Measurements from ENCODE around the gene NINJ1. TPM values are rescaled to one million over a fixed set of nuclear protein-coding genes. Genes with fewer than 3 reads are reported as not detected.

The NINJ1 gene
- total and polyA plus RNA-seq, 8 donors: 9.3 to 153 (median 34.6) TPM

DNA sequence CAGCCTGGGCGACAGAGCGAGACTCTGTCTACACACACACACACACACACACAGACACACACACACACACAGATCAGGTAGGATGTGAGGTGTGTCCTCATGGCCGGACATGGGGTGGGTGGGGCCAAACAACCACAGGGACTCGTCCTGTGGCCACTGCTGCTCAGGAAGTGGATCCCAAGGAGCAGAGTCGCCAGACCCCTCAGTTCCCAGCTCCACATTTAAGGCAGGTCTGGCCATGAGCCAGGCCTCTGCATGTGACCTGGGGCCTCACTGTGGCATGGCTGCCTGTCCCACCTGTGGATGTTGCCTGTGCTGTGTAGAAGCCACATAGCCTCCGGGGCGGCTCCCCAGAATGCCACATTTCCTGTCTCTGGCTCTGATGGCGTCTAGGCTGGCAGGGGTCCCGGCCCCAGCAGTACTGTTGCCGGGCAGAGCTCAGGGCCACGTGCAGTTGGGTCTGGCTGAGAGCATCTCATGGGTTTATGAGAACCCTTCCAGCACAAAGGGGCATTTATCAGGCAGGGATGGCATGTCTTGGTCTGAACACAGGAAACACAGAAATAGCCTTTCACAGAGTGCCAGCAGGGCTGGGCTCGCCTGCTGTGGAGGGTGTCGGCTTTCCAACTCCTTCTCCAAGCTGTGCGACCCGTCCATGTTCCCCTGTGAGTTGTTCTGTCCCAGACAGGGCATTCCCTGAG lies 9.9 kb upstream of the NINJ1 start:
- DNase-seq: peak in 1 of 2 donors; percentile 79
- WGBS, 5 donors: 37 to 53% (median 47%) methylated on average over 11 to 15 of the region's 15 CpGs

DNA sequence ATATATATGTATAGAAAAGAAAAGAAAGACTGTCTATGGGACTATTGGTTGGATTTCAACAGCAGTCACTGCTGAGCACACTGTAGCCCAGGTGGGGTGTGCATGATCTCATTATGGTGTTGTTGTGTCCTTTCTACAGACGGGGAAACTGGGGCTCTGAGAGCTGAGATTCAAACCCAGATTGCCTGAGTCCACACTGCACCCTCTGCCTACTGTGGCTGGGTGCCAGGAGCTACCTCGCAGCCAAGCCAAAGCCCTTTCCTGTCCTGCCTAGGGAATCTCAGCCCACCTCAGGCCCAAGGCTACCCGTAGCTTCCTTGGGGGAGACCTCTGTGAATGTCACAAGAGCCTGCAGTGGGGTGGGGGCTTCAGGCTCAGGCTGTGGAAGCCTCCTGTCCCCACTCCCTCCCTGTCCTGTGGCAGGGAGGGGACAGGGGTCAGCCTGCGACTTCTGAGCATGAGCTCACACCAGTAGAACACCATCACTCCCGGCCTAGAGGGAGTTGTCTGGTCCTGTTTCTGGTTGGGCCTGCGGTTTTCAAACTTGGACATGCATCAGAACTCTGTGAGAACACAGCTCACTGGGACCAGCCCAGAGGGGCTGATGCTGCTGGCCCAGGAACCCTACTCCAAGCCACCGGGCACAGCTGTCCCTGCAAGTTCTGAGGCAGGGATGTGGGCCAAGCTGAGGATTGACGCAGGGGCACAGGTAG lies 7.9 kb upstream of the NINJ1 start:
- TF ChIP-seq, protein P1, sequence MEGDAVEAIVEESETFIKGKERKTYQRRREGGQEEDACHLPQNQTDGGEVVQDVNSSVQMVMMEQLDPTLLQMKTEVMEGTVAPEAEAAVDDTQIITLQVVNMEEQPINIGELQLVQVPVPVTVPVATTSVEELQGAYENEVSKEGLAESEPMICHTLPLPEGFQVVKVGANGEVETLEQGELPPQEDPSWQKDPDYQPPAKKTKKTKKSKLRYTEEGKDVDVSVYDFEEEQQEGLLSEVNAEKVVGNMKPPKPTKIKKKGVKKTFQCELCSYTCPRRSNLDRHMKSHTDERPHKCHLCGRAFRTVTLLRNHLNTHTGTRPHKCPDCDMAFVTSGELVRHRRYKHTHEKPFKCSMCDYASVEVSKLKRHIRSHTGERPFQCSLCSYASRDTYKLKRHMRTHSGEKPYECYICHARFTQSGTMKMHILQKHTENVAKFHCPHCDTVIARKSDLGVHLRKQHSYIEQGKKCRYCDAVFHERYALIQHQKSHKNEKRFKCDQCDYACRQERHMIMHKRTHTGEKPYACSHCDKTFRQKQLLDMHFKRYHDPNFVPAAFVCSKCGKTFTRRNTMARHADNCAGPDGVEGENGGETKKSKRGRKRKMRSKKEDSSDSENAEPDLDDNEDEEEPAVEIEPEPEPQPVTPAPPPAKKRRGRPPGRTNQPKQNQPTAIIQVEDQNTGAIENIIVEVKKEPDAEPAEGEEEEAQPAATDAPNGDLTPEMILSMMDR (IDR thresholded peaks at IDR 0.05): no peak
- TF ChIP-seq POLR2AphosphoS5 (IDR thresholded peaks at IDR 0.05): no peak
- TF ChIP-seq EP300 (IDR thresholded peaks at IDR 0.05): no peak
- TF ChIP-seq POLR2A (IDR thresholded peaks at IDR 0.05): no peak
- Histone ChIP-seq H3K9me3 (no peaks in the 10 kb centered on the region), H3K27me3 (no peaks in the 10 kb centered on the region), H3K4me3 (no peak overlapping the region), H3K36me3 (no peaks in the 10 kb centered on the region), H3K4me1 (peaks cover 6 to 11% (median 7%) of the 10 kb centered on the region in 4 donors), H3K27ac (peak overlapping the region in 1 of 5 donors; percentile 54)
- WGBS, 5 donors: 65 to 76% (median 70%) methylated on average over 4 to 8 of the region's 8 CpGs
- intact Hi-C loops (cut with DNase I; ENCODE audit: low total_unique reads): no loop called here
- DNase-seq: no peak

More for the DNA sequence above, 9.9 kb upstream of the NINJ1 start:
- TF ChIP-seq, protein P1 (IDR thresholded peaks at IDR 0.05): no peak
- TF ChIP-seq POLR2AphosphoS5 (IDR thresholded peaks at IDR 0.05) (no peak), EP300 (IDR thresholded peaks at IDR 0.05) (no peak), POLR2A (IDR thresholded peaks at IDR 0.05) (no peak)
- Histone ChIP-seq H3K4me3 (no peak overlapping the region), H3K27ac (peak overlapping the region in 1 of 5 donors; percentile 10), H3K27me3 (no peaks in the 10 kb centered on the region), H3K9me3 (no peaks in the 10 kb centered on the region), H3K36me3 (no peaks in the 10 kb centered on the region), H3K4me1 (peaks cover 6 to 11% (median 7%) of the 10 kb centered on the region in 4 donors)
- intact Hi-C loops (cut with DNase I; ENCODE audit: low total_unique reads): no loop called here

DNA sequence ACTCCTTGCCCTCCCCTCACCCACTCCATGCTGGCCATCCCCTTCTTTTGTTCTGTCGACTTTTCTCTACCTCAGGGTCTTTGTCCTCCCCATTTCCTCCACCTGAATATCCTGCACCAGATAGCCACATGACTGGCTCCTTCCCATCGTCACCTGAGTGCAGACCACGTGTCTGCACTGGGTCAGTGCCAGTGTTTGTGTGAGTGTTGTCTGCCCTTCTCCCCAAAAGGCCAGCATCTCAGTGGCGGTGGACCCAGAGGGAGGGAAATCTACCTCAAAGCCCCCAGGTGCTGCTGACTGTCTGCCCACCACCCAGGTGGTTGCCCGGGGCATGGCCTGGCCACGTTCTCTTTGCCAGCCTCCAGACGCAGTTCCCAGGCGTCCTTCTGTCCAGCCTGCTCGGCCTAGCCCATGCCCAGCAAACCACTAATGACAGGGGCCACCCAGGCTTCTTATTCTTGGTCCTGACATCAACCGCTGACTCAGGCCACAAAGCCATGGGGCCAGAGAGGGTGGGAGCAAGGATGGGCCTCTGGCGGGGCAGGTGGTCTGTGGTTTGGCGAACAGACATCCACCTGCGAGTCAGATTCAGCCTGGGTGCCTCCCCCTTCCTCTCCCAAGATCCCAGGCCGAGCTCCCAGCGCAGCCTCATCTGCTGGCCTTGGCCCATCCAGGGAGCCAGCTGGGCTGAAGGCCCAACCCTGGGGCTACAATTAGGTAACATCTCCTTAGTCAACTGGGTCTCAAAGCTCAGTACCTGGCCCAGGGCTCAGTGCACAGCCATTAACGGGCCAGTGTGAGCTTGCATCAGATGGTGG lies 5.5 kb upstream of the NINJ1 start:
- Histone ChIP-seq H3K27me3 (no peaks in the 10 kb centered on the region), H3K9me3 (no peaks in the 10 kb centered on the region), H3K4me3 (no peak overlapping the region), H3K36me3 (no peaks in the 10 kb centered on the region), H3K4me1 (peaks cover 16 to 31% (median 26%) of the 10 kb centered on the region in 4 donors), H3K27ac (no peak overlapping the region)
- WGBS, 5 donors: 84 to 90% (median 88%) methylated on average over 11 to 16 of the region's 16 CpGs
- TF ChIP-seq POLR2AphosphoS5 (IDR thresholded peaks at IDR 0.05): no peak
- no peak for TF ChIP-seq POLR2A (IDR thresholded peaks at IDR 0.05)
- TF ChIP-seq, protein P1 (IDR thresholded peaks at IDR 0.05): no peak
- TF ChIP-seq EP300 (IDR thresholded peaks at IDR 0.05): no peak
- intact Hi-C loops (cut with DNase I; ENCODE audit: low total_unique reads): no loop called here
- DNase-seq: no peak

DNA sequence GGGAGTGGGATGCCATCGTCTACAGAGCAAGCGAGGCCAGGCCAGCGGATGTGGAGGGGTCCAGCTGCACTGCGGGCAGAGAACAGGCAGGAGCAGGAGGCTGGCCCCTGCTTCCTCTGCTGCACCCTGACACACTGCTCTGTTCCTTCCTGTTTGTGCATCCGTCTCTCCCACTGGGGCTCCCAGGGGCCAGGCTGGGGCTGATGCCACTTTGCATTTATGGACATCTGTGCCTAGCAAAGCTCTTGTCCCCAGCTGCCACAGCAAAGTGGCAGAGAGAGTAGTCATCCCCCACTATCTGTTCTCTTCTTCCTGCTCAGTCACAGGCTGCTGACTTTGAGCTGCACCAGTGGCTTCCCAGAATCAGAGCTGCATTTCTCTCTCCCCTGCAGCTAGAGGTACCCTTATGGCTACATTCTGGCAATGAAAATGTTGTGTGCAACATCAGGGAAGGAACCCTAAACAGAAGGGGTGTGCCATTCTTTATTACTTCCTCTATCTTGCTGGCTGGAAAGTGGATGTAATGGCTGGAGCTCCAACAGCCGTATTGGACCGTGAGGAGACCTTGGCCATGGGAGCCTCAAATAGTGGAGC lies 4.2 kb upstream of the NINJ1 start:
- no peak overlapping the region for H3K27ac ChIP-seq
- H3K9me3 ChIP-seq: no peaks in the 10 kb centered on the region
- DNase-seq: peak in 1 of 2 donors; percentile 37
- no peaks in the 10 kb centered on the region for H3K36me3 ChIP-seq
- intact Hi-C loops (cut with DNase I; ENCODE audit: low total_unique reads): no loop called here
- 74 to 84% (median 79%) methylated on average over 7 of the region's 7 CpGs for WGBS, 5 donors
- H3K27me3 ChIP-seq: no peaks in the 10 kb centered on the region
- H3K4me1 ChIP-seq: peaks cover 13 to 32% (median 26%) of the 10 kb centered on the region in 4 donors
- H3K4me3 ChIP-seq: no peak overlapping the region
- TF ChIP-seq POLR2A (IDR thresholded peaks at IDR 0.05) (no peak), POLR2AphosphoS5 (IDR thresholded peaks at IDR 0.05) (no peak), EP300 (IDR thresholded peaks at IDR 0.05) (no peak)
- TF ChIP-seq, protein P1 (IDR thresholded peaks at IDR 0.05): no peak
